ENCODE results near the gene SLC22A13.

The SLC22A13 gene

GRCh38 chr3:38265604-38266307 is at the start of gene SLC22A13:
SLC22A13 (plus strand) TSS chr3:38265812; CDS start chr3:38265861, 49 bp downstream.
- no peak for DNase-seq (ENCODE audit: low spot score)
- Histone ChIP-seq H3K4me3 (no peak within 1 kb of the TSS), H3K27ac (no peak within 1 kb of the TSS)
- no peak for TF ChIP-seq CTCF (IDR thresholded peaks at IDR 0.05)

GRCh38 chr3:38219609-38220197 is 45.9 kb upstream of the SLC22A13 start:
- DNase-seq (ENCODE audit: low spot score): no peak
- H3K27ac ChIP-seq: no peak overlapping the region

GRCh38 chr3:38221005-38221404 is 44.6 kb upstream of the SLC22A13 start:
- no peak for DNase-seq (ENCODE audit: low spot score)
- Histone ChIP-seq H3K27ac (no peak overlapping the region), H3K4me3 (no peak overlapping the region)
- TF ChIP-seq CTCF (IDR thresholded peaks at IDR 0.05): no peak

More at GRCh38 chr3:38219609-38220197, 45.9 kb upstream of the SLC22A13 start:
- no peak for TF ChIP-seq CTCF (IDR thresholded peaks at IDR 0.05)
- no peak overlapping the region for H3K4me3 ChIP-seq

GRCh38 chr3:38222032-38222634 is 43.5 kb upstream of the SLC22A13 start:
- no peak overlapping the region for H3K27ac ChIP-seq
- H3K4me3 ChIP-seq: no peak overlapping the region
- no peak for TF ChIP-seq CTCF (IDR thresholded peaks at IDR 0.05)
- DNase-seq (ENCODE audit: low spot score): no peak

GRCh38 chr3:38224357-38224756 is 41.3 kb upstream of the SLC22A13 start:
- TF ChIP-seq CTCF (IDR thresholded peaks at IDR 0.05): no peak
- DNase-seq (ENCODE audit: low spot score): no peak
- Histone ChIP-seq H3K27ac (no peak overlapping the region), H3K4me3 (no peak overlapping the region)

- no peak for DNase-seq (ENCODE audit: low spot score)
- Histone ChIP-seq H3K27ac (no peak overlapping the region), H3K4me3 (no peak overlapping the region)
- TF ChIP-seq CTCF (IDR thresholded peaks at IDR 0.05): no peak
These were observed 39.3 kb upstream of the SLC22A13 start for GRCh38 chr3:38226273-38226672.

All from coronary artery (tissue), 2 donors.